ENCODE results near the gene GRHL3.
A peak's percentile ranks its signal among the peaks of the same experiment; 100 is the strongest.

GRHL3 gene

GRCh38 chr1:24382165-24382577 lies 63.0 kb downstream of the GRHL3 start:
- Mint-ChIP-seq H3K4me3 (no peak overlapping the region), H3K36me3 (peaks cover 9% of the 10 kb centered on the region), H3K9me3 (no peaks in the 10 kb centered on the region), H3K27ac (no peak overlapping the region), H3K4me1 (peaks cover 40% of the 10 kb centered on the region)
- DNase-seq (ENCODE audit: low spot score in 2 of 2) (peak in 1 of 2 donors; percentile 10), ATAC-seq (no peak)

DNA sequence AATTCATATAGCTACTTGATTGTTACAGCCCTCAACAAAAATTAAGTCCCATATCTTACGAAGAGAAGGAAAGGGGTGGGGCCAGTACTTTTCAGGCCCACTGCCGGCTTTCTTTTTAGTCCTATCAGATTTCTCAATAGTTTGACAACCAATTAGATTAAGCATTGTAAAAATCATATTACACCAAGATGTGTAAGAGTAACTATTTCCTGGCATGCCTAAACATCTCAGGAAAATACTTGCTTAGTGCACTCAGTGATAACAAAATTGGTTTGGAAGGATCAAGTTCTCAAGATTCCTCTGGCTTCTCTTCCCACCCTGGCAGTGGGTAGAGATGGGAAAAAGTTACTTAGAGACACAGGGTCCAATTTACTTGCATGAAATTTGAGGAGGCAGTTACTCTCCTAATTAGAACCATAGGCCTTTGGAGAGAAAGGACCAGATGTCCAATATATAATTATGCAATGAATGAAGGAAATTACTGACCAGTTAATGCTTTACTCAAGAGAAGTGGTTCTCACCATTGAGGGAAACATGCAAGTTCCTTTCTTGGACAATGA lies 64.3 kb downstream of the GRHL3 start:
- Mint-ChIP-seq H3K4me1 (peaks cover 36% of the 10 kb centered on the region), H3K9me3 (no peaks in the 10 kb centered on the region), H3K4me3 (no peak overlapping the region), H3K27ac (no peak overlapping the region), H3K36me3 (peaks cover 9% of the 10 kb centered on the region)
- DNase-seq (ENCODE audit: low spot score in 2 of 2) (no peak), ATAC-seq (no peak)

DNA sequence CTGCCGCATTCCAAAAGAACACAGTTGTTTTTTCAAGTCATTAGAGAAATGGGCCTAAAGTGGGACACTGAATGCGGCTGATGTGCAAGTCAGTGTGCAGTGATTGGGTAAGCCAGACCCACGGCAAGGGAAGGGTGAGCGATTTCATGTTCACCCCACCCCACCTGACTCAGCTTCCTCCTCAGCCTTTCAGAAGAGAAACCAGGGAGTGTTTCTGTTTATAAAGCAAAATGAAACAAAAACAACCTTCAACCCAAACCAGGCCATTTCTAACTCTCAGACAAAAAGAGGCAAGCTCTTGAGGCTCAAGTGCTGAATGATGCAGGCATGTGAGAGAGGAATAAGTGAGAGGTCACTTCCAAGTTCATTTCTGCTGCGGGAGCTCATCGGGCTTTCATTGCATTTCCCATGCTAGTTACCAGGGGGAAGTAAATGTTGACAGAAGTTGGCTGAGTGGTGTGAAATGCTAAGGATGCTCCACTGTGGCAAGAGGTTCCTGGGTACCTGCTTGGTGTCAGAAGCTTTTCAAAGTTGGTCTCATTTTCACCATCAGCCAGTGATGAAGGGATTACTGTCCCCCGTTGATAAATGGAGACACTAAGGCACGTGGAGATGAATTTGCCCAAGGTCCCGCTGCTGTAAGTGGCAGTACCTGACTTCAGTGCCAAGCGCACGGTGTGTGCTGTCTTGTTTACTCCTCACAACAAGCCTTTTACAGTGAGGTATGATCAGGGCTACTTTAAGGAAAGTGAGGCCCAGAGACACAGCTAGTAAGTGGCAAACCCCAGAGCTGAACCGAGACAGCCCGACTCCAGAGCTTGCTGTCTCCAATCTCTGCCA lies 65.3 kb downstream of the GRHL3 start:
- ATAC-seq = peak; percentile 94
- Mint-ChIP-seq H3K36me3 (peaks cover 9% of the 10 kb centered on the region), H3K27ac (peak overlapping the region; percentile 63), H3K4me1 (peaks cover 36% of the 10 kb centered on the region), H3K9me3 (no peaks in the 10 kb centered on the region), H3K4me3 (peak overlapping the region; percentile 53)
- peak in 1 of 2 donors; percentile 62 for DNase-seq (ENCODE audit: low spot score in 2 of 2)

GRCh38 chr1:24385160-24385940 lies 66.2 kb downstream of the GRHL3 start:
- DNase-seq (ENCODE audit: low spot score in 2 of 2) = peak in 1 of 2 donors; percentile 65
- peak overlapping the region; percentile 63 for H3K27ac Mint-ChIP-seq
- peaks cover 9% of the 10 kb centered on the region for H3K36me3 Mint-ChIP-seq
- peak; percentile 76 for ATAC-seq
- H3K4me1 Mint-ChIP-seq = peaks cover 41% of the 10 kb centered on the region
- H3K9me3 Mint-ChIP-seq = no peaks in the 10 kb centered on the region
- peak overlapping the region; percentile 53 for H3K4me3 Mint-ChIP-seq

GRCh38 chr1:24386241-24386640 lies 67.1 kb downstream of the GRHL3 start:
- Mint-ChIP-seq H3K27ac (no peak overlapping the region), H3K36me3 (peaks cover 12% of the 10 kb centered on the region), H3K4me3 (no peak overlapping the region), H3K9me3 (no peaks in the 10 kb centered on the region), H3K4me1 (peaks cover 44% of the 10 kb centered on the region)
- DNase-seq (ENCODE audit: low spot score in 2 of 2) (peak in 1 of 2 donors; percentile 32), ATAC-seq (no peak)

GRCh38 chr1:24386931-24387330 lies 67.8 kb downstream of the GRHL3 start:
- ATAC-seq = no peak

GRCh38 chr1:24387636-24388175 lies 68.5 kb downstream of the GRHL3 start:
- no peak for ATAC-seq
- peaks cover 15% of the 10 kb centered on the region for H3K36me3 Mint-ChIP-seq
- H3K27ac Mint-ChIP-seq = no peak overlapping the region
- no peaks in the 10 kb centered on the region for H3K9me3 Mint-ChIP-seq
- DNase-seq (ENCODE audit: low spot score in 2 of 2) = peak in 1 of 2 donors; percentile 29
- peaks cover 59% of the 10 kb centered on the region for H3K4me1 Mint-ChIP-seq
- no peak overlapping the region for H3K4me3 Mint-ChIP-seq

More at GRCh38 chr1:24386931-24387330, 67.8 kb downstream of the GRHL3 start:
- no peak overlapping the region for H3K27ac Mint-ChIP-seq
- peaks cover 17% of the 10 kb centered on the region for H3K36me3 Mint-ChIP-seq
- peak in 1 of 2 donors; percentile 45 for DNase-seq (ENCODE audit: low spot score in 2 of 2)
- no peak overlapping the region for H3K4me3 Mint-ChIP-seq
- H3K9me3 Mint-ChIP-seq = no peaks in the 10 kb centered on the region
- H3K4me1 Mint-ChIP-seq = peaks cover 51% of the 10 kb centered on the region

GRCh38 chr1:24388331-24388885 lies 69.3 kb downstream of the GRHL3 start:
- no peak for ATAC-seq
- Mint-ChIP-seq H3K27ac (no peak overlapping the region), H3K4me1 (peaks cover 65% of the 10 kb centered on the region), H3K36me3 (peaks cover 8% of the 10 kb centered on the region), H3K4me3 (no peak overlapping the region), H3K9me3 (no peaks in the 10 kb centered on the region)
- peak in 1 of 2 donors; percentile 40 for DNase-seq (ENCODE audit: low spot score in 2 of 2)

- Mint-ChIP-seq H3K36me3 (peaks cover 8% of the 10 kb centered on the region), H3K27ac (no peak overlapping the region), H3K4me3 (no peak overlapping the region), H3K4me1 (peaks cover 59% of the 10 kb centered on the region), H3K9me3 (no peaks in the 10 kb centered on the region)
- no peak for ATAC-seq
- DNase-seq (ENCODE audit: low spot score in 2 of 2) = peak in 1 of 2 donors; percentile 36
Measured at GRCh38 chr1:24389231-24389678, 70.1 kb downstream of the GRHL3 start.

GRCh38 chr1:24390924-24391782 lies 72.0 kb downstream of the GRHL3 start:
- no peaks in the 10 kb centered on the region for H3K9me3 Mint-ChIP-seq
- DNase-seq (ENCODE audit: low spot score in 2 of 2) (peak; percentile 59 to 77), ATAC-seq (peak; percentile 79)
- H3K4me3 Mint-ChIP-seq = peak overlapping the region; percentile 73
- H3K27ac Mint-ChIP-seq = peak overlapping the region; percentile 94
- peaks cover 40% of the 10 kb centered on the region for H3K4me1 Mint-ChIP-seq
- peaks cover 8% of the 10 kb centered on the region for H3K36me3 Mint-ChIP-seq

DNA sequence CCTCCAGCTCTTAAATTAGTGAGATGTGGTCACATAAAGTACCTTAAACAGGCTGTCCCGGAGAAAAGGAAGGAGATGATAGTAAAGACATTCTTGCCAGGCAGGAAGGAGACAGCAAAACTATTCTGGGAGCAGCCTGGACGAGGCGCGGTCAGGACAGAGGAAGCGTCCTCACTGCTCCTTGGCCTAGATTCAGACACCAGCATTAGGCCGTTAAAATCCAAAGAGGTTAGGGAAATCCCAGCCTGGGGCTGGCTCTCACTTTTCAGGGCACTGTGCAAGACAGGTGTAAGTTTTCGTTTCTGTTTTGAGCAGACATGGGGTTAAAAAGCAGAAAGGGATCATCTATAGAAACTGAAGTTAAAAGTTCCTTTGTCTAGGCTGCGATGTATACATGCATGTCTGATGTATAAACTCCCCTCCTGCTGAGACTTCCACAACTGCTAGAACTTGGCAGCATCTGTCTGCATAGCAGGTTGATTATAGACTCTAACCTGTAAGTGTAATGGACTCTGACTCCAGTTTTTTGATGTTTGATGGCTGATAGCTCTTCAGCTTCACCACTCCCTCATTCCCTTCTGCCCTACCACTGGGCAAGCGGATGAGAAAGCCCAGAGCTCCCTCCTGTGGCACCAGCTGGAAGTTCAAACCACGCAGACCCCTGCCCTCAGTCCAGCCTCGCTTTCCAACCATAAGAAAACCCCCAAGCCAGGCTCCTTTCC lies 72.9 kb downstream of the GRHL3 start:
- peak; percentile 58 to 81 for DNase-seq (ENCODE audit: low spot score in 2 of 2)
- Mint-ChIP-seq H3K9me3 (no peaks in the 10 kb centered on the region), H3K4me3 (peak overlapping the region; percentile 73), H3K36me3 (peaks cover 8% of the 10 kb centered on the region), H3K27ac (peak overlapping the region; percentile 94), H3K4me1 (peaks cover 31% of the 10 kb centered on the region)
- ATAC-seq = peak; percentile 86

- H3K36me3 Mint-ChIP-seq = peaks cover 8% of the 10 kb centered on the region
- ATAC-seq (no peak), DNase-seq (ENCODE audit: low spot score in 2 of 2) (no peak)
- H3K27ac Mint-ChIP-seq = peak overlapping the region; percentile 94
- no peaks in the 10 kb centered on the region for H3K9me3 Mint-ChIP-seq
- H3K4me3 Mint-ChIP-seq = peak overlapping the region; percentile 73
- peaks cover 29% of the 10 kb centered on the region for H3K4me1 Mint-ChIP-seq
Measured at GRCh38 chr1:24392604-24392946, 73.4 kb downstream of the GRHL3 start.

DNA sequence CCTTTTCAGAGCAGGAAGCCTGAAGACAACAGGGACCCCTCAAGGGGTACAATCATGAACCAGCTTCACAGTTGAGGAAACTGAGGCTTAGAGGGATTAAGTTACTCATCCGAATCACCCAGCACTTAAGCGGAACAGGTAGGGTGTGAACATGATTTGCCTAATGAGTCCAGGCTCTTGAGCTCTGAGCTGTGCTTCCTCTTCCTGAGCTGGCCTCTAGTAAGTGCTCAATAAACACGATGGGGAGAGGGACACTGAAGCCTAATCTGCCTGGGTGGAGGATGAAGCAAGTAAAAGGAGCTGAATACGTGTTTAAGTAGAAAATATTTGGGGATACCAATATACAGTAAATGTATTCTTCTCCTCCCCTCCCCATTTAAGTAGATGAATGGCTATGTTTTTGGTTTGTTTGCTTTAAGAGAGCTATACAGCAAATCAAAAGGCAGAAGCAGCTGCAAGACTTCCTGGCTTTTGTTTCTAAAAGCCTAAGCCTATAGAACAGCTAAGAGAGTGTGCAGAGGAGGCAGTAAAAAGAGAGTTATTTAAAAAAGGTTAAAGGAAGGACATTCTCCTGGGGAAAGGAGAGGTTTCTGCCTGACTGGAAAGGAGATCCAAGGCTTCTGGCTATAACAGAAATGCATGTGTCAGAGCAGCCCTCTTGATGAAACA lies 74.0 kb downstream of the GRHL3 start:
- H3K4me1 Mint-ChIP-seq = peaks cover 29% of the 10 kb centered on the region
- no peak for ATAC-seq

More for the DNA sequence above, 74.0 kb downstream of the GRHL3 start:
- Mint-ChIP-seq H3K4me3 (no peak overlapping the region), H3K9me3 (no peaks in the 10 kb centered on the region), H3K36me3 (peaks cover 8% of the 10 kb centered on the region), H3K27ac (peak overlapping the region; percentile 94)
- DNase-seq (ENCODE audit: low spot score in 2 of 2) = peak in 1 of 2 donors; percentile 44

Measured in stimulated activated effector memory CD8-positive, alpha-beta T cell treated with anti-CD3 and anti-CD28 coated beads, Interleukin-12 subunit alpha, Interleukin-12 subunit beta, amount 100 ng/mL, for 72 hours (primary cell).